Hematopoietic multipotent progenitor cell treated with erythropoietin and hydrocortisone succinate and interleukin-3 and kit ligand, for 8 days (in vitro differentiated cells): Measurements from ENCODE around the gene MNT.

Experiments used
- DNase-seq: peaks from one replicate; pipeline ENCODE4 v3.0.0-alpha.2; 2015

The MNT gene

GRCh38 chr17:2380226-2380922, 20.5 kb downstream of the MNT start:
- DNase-seq = peak; percentile 48

DNA sequence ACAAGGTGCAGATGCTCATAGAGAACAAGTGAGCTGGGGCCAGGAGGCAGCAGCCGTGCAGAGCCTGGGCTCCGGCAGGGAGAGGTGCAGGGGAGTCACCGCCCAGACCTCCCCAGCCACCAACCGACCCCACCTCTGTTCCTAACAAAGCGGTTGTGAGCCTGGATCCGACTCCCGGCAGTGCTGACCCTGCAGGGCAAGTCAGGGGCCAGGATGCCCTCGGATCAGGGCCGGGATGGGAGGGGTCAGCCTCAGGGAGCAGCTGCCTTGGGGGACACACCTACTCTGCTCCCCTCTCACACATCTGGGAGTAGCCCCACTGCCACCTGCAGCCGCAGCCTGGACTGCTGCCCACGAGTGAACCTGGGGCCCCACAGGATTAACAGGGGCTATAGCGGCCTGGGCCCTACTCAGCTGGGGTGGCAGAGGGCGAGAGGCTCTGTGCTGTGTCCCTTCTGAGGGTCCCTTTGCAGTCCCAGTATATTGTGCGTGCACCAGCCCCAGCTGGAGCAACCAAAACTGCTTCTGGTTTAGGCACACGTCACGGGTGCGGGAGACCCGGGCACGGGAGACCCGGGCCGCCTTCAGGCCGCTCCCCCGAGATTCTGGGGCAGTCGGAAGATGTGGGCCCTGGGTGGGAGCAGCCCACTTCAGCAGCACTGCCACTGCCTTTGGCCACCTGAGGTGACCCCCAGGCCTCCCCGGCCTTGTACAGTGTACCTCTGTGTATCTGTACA, 21.2 kb downstream of the MNT start:
- DNase-seq = no peak

GRCh38 chr17:2378905-2379304, 22.0 kb downstream of the MNT start:
- no peak for DNase-seq

- DNase-seq = no peak
Measured at GRCh38 chr17:2377659-2378058, 23.2 kb downstream of the MNT start.

- no peak for DNase-seq
Measured at GRCh38 chr17:2376107-2376506, 24.8 kb downstream of the MNT start.

DNA sequence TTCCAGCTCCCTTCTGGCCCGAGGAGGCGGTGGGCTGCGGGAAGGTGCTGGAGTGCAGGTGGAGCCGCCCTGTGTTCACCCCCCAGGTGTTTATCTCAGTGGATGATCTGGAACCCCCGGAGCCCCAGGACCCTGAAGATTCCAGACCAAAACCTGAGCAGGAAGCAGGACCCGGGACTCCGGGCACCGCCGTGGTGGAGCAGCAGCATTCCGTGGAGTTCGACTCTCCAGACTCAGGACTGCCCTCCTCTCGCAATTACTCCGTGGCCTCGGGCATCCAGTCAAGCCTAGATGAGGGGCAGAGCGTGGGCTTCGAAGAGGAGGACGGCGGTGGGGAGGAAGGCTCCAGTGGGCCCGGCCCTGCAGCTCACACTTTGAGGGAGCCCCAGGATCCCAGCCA, 25.5 kb downstream of the MNT start:
- no peak for DNase-seq

GRCh38 chr17:2374549-2375285, 26.1 kb downstream of the MNT start:
- no peak for DNase-seq

DNA sequence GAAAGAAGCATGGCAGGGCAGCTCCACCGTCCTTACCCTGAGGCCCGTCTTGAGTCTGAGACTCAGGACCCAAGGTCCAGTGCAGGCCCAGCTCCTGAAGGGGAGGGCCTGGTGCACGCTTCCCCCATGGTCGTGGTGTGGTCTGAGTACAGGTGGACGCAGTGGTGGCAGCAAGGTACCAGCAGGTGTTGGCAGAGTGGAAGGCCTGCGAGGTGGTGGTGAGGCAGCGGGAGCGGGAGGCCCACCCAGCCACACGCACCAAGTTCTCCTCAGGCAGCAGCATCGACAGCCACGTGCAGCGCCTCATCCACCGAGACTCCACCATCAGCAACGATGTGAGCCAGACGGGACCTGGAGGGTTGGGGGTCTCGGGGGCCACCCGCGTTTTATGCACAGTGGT, 27.7 kb downstream of the MNT start:
- DNase-seq = no peak

DNA sequence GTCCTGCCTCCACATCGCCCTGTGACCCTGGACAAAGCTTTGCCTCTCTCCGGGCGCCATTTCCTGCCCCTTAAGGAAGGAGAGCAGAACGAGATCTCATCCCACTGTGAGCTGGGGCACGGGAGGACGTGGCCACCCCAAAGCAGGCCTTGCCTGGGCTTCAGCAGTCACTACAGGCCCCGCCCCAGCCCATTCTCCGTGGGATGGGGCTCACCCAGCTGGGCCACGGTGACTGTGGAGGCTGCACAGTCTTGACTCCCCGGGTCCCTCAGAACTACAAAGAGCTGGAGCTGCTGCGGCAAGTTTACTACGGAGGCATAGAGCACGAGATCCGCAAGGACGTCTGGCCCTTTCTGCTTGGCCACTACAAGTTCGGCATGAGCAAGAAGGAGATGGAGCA, 28.2 kb downstream of the MNT start:
- no peak for DNase-seq

DNA sequence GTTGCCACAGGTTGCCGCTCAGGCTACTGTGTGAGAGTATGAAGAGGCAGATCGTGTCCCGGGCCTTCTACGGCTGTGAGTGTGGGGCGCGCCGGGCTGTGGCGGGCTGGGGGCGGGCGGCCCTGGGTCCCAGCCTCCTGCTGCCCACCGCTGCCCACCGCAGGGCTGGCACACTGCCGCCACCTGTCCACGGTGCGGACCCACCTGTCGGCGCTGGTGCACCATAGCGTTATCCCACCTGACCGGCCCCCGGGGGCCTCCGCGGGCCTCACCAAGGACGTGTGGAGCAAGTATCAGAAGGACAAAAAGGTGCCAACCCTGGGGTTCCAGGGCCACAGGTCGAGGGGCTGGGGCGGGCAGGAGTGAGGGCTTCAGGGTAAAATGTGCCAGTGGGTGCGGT, 28.7 kb downstream of the MNT start:
- no peak for DNase-seq

DNA sequence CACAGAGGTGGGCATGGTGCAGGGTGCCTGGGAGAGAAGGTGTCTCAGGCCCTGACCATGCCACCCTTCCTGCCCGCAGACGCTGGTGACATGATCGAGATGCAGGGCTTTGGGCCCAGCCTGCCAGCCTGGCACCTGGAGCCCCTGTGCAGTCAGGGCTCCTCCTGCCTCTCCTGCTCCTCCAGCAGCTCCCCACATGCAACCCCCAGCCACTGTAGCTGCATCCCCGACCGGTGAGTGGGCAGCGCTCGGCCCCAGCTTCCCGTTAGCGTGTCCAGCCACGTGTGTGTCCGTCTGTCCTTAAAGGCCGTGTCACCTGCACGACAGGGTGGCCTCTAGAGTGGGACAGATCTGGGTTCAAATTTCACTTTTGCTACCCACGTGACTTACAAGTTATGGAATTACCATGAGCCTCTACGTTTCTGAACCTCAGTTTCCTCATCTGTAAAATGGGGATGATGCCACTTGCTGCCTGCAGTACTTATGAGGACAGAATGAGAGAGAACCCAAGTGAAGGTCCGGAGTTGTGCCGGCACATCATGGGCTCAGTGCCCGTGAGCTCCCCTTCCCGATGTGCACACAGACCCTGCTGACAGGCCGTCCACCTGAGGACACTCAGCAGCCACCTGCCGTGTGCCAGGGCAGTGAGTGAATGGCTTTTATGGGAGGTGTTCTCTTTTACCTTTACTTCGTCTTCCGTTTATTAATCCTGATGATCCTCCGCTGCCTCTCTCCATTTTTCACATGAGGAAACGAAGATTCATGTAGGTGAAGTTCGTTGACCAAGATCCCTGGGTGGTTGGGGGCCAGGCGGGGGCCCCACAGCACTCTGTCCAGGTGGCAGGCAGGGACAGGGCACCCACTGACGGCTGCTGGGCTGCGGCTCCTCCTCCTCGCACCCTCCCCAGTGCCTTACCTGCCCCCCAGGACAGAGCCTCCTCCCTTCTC, 29.4 kb downstream of the MNT start:
- DNase-seq = no peak

GRCh38 chr17:2370211-2370589, 30.7 kb downstream of the MNT start:
- DNase-seq = no peak

DNA sequence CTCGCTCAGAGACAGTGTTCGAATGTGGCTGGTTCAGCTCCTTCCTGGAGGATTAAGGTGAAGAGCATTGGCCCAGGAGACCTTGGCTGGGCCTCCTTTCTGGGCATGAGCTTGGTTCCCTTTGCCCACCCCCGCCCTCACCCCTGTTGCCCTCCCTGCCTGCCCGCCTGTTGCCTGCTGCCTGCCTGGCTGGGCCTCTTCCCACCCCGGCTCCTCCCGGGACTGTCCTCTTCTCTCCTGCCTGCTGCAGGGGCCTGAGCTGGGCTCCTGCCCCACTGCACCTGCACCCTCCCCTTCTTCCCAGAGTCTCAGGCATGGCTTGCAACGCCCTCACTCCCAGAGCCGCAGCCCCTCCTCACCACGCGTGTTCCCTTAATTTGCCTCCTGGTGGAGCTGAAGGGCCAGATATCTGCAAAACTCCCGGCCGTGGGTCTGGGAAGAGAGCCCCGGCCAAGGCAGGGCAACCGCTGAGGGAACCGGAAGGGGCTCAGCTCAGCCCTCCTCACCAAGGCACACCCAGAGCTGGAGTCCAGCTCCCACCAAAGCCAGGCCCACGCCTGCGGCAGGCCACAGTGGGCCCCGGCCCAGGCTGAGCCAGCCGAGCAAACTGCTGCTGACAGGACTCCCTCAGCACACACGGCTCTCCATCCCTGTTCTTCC, 31.2 kb downstream of the MNT start:
- no peak for DNase-seq

DNA sequence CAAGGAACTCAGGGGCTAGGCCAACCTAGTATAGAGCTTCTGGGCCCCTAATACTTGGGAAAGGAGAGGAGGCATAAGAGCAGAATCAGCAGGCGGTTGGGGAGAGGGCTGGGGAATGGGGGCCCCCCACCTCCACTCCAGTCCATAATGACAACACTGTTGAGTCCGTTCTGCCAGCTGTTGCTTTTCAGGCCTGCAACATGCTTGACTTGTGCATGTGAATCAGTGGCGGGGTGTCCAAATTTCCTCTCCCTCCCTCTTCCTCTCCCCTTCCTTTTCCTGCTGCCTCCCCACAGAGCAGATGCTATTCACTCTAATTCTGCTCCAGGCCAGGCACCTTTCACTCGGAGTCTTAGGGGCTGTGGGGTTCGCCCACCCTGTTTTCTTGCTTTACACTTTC, 31.8 kb downstream of the MNT start:
- DNase-seq = no peak

GRCh38 chr17:2368359-2368758, 32.5 kb downstream of the MNT start:
- DNase-seq = no peak

GRCh38 chr17:2366747-2367494, 33.9 kb downstream of the MNT start:
- DNase-seq = no peak

GRCh38 chr17:2365132-2365531, 35.7 kb downstream of the MNT start:
- no peak for DNase-seq

GRCh38 chr17:2364763-2365116, 36.1 kb downstream of the MNT start:
- no peak for DNase-seq

GRCh38 chr17:2363851-2364762, 36.8 kb downstream of the MNT start:
- no peak for DNase-seq

GRCh38 chr17:2363318-2363717, 37.5 kb downstream of the MNT start:
- DNase-seq = no peak

DNA sequence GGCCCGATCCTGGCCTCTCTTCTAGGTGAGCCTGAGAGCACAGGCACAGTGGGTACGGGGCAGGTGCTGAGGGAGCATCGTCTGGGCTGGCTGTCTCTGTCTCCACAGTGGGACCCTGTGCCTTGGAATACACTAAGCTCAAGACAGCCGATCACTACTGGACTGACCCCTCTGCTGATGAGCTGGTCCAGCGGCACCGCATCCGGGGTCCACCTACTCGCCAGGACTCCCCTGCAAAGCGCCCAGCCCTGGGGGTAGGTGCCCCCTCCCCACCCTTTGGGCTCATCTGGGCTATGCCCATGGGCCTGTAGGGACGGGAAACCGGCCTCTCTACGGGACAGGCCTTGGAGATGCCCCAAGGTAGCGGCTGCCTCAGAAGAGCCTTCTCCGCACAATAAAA, 38.0 kb downstream of the MNT start:
- no peak for DNase-seq
